Activated effector memory CD4-positive, alpha-beta T cell treated with anti-CD3 and anti-CD28 coated beads, Interleukin-2, amount 50 U/mL, for 16 hours (primary cell): ENCODE data around the gene VPS26A.
A peak's percentile ranks its signal among the peaks of the same experiment; 100 is the strongest.

Source experiments
- DNase-seq: peaks from one replicate; pipeline ENCODE4 v3.0.0-alpha.2; 2020

VPS26A gene

DNA sequence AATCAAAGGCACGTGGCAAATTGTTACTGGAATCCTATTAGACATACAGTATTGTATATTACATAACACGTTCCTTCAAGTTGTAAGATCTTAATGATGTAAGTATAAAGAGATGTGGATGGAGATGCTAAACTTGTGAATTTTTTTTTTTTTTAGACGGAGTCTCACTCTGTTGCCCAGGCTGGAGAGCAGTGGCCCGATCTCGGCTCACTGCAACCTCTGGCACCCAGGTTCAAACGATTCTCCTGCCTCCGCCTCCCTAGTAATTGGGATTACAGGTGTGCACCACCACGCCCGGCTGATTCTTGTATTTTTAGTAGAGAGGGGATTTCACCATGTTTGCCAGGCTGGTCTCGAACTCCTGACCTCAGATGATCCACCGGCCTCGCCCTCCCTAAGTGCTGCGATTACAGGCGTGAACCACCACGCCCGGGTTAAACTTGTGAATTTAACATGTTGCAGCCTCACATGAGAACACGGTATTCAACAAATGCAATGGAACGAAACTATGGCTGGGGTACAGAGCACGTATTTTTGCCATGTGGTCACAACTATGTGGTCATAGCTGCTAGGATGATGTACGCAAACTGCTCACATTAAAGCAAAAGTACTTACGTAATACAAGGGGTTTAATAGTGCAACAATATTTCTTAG, 55.2 kb downstream of the VPS26A start:
- peak; percentile 67 for DNase-seq

DNA sequence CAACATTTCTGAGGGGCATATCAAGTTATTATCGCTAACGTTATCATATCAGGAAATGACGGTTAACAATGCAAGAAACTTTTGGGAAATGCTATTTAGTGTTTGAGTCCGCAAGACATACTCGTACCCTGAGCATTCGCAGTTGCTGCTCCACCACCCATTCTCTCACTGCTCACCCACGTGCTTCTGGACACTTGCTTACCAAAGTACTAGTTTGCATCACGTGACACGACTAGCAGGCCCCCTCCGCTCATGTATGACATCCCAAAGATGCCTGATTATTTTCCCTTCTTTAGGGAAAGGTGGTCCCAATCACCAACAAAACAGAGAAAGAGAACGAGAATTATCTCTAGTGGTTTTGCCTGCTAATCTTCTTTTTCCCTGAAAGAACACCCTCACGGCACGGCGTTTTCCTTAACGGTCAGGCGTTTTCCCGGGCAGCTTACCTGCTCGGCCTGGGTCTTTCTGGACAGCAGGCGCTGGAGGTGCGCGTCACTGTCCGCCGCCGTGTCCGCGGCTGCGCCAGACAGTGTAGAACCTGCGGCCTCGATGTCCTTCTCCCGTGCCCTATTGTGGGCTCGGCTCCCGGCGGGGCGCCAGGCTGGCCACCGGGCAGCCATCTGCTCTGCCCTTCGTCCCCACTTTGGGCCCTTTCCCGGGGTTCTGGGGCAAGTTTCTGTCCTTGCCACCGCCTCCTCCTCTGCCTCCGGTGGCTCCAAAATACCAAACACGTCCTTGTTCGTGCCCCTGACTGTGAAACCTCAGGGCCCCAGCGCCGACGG, 56.0 kb downstream of the VPS26A start, which contains the start of gene SUPV3L1:
SUPV3L1 (plus strand) TSS at position 492 of the 782 bp plus-strand sequence; CDS start at position 550, 58 bp downstream.
- peak; percentile 94 for DNase-seq

DNA sequence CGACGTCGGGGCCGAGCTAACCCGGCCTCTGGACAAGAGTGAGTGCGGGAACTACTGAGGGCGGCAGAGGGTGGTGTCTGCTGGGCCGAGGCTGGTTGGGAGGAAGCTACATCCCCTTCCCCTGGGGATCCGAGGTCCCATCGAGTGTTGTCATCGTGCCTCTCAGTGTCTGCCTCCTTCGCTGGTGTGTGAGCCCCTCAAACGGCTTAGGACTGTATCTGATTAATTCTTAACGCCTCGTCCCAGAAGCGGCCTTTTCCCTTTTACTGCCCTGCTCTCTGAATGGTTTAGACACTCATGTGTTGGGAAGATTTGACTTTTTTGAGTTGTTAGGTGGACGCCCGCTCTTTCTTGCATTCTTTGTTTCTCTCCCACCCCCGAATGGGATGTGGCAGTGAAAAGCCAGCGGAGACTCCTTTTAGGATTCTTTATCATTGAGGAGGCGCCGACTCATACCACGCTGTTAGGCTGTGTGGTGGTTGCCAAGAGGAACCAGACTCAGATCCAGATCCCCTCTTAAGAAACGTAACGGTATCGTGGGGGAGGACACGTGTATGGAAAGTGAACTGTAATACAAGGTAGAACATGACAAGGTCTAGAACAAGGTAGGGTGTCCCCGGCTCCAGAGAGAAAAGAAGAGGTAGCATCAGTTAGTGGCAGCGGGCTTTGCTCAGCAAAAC, 56.7 kb downstream of the VPS26A start:
- DNase-seq, result no peak

DNA sequence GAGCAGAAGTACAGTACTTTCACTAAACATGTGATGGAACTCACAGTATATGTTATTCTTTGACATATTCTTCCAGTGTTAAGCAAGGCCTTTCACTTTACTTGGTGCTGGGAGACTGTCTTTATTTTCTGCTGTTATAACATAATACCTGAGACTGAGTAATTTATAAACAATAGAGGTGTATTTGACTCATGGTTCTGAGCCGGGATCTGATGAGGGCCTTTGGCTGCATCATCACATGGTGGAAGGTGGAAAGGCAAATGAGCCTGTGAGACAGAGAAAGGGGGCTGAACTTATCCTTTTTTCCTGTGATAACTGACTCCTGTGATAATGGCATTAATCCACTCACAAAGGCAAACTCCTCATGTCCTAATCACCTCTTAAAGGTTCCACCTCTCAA, 57.5 kb downstream of the VPS26A start:
- DNase-seq, result no peak

DNA sequence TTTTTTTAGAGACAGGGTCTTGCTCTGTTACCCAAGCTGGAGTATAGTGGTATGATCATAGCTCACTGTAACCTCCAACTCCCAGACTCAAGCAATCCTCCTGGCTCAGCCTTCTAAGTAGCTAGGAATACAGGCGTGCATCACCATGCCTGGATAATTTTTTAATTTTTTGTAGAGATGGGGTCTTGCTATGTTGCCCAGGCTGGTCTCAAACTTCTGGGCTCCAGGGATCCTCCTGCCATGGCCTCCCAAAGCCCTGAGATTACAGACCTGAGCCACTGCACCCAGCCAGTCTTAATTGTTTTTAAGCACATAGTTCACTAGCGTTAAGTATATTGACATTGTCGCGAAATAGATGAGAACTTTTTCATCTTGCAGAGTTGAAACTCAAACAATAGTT, 58.0 kb downstream of the VPS26A start:
- DNase-seq, result no peak

DNA sequence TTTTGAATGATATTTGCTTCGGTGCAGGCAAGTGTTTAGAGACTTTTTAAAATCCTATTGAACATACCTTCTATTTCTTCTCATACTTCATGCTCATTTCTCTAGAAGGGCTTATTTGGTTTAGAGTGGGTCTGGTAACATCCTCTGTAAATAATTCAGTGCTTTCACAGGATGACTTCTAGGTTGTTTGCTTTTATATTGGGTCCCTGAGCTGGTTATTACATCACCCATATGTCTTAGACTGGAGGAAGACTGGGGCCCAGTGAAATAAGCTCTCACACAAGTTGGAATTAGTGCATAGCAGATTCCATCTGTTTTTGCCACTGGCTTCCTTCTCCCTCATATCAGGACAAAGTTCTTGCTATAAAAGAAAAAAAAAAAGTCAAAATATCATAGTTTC, 62.5 kb downstream of the VPS26A start:
- no peak for DNase-seq

DNA sequence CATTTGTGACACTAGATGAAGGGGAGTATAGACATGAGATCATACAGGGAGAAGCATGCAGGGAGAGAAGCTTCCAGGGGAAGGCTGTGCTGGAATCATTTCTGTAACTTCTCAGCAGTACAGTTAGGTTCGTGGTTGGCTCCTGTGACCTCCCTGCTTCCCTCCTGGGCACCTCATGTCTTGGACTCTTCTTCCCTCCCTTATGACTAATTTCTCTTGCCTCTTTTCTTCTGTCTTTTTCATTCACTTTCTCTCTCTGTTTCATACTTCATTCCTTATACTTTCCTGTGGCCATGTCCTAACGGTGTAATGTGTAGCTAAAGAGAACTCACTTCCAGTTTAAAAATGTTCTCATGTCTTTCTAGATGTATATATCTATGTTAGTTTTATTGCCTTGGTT, 77.1 kb downstream of the VPS26A start:
- no peak for DNase-seq

DNA sequence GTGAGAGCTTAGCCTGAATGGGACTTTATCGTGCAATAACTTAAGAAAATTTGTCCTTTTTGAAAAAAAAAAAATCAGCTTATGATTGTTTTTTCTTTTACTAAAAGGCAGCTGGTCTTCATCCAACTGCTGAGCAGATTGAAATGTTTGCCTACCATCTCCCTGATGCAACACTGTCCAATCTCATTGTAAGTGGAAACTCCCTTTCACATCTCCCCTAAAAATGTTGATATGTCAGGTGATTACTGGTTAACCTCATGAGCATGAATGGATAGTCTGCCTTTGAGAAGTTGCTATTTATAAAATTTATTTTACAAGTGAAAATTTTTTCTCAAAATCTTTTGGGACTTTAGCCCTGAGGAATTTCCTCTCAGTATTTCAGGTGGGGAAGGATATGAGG, 78.4 kb downstream of the VPS26A start:
- no peak for DNase-seq

DNA sequence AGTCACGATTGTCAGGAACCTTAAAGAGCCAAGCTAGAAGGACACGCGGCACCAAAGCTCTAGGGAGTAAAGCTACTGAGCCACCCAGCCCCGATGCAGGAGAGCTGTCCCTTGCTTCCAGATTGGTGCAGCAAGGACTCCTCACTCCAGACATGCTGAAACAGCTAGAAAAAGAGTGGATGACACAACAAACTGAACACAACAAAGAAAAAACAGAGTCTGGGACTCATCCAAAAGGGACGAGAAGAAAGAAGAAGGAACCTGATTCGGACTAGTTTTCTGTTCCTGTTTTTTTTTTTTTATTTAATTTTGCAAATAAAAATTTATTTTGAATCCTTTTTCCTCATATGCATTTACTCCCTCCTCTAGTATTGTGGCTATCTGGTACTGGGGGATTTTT, 84.8 kb downstream of the VPS26A start:
- no peak for DNase-seq

DNA sequence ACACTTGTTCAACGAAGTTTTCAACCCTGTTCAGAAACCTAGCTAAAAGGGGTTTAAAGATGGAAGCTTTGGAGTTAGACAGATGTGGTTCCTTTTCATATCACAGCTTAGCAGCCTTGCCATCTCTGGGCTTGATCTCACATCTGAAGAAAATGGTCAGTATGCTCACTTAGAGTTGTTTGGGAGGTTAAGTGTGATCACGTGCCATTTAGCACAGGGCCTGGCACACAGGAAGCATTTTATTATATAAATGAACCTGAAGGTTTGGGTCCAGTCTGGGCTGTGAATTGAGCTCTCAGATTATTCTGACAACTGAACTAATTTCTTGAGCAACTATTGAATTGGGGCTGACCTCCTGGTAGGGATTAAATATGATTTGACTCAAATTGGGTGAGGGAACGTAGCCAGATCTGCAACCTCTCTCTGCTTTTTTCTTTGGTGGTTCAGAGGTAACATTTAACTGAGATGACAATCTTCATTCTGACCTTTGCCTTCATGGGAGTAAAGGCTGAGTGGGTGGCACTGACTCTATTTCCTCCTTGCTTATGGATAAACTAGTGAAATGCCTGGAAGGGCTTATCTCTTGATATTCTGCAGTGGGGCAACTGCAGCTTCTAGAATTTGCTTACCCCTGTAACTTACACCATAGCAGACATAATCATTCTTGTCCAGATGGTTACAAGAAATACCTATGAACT, 86.0 kb downstream of the VPS26A start:
- DNase-seq, result no peak

DNA sequence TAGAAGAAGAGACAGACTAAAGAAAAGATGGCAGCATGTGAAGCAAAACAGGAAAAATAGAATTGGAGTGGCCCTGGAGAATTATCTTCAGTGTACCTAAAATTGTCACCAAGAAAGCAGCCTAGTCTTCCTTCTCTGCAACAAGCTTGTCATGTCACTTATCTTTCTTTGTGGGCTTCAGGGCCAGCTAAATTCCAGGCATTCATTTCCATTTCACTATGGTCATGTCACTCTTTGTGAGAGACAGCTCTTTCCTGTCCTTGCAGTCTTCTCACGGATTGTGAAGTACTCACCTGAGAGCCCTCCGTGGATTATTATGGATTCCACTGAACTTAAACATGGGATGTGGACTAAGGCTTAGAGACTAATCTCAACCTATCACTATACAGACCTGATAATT, 87.1 kb downstream of the VPS26A start:
- no peak for DNase-seq

DNA sequence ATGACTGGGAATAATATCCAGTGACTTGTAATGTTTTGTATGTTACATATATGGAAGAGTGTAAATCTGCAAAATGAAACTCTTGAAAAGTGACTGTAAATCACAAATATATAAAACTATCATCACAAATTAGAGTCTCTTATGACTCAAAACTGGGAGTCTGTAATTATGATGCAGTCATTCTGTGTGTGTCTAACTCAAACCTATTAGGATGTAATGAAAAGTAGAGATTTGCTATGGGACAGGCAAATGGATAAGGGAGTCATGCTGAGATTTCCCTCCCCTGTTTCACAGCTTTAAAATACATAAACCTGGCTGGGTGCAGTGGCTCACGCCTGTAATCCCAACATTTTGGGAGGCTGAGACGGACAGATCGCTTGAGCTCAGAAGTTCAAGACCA, 87.5 kb downstream of the VPS26A start:
- DNase-seq, result no peak

DNA sequence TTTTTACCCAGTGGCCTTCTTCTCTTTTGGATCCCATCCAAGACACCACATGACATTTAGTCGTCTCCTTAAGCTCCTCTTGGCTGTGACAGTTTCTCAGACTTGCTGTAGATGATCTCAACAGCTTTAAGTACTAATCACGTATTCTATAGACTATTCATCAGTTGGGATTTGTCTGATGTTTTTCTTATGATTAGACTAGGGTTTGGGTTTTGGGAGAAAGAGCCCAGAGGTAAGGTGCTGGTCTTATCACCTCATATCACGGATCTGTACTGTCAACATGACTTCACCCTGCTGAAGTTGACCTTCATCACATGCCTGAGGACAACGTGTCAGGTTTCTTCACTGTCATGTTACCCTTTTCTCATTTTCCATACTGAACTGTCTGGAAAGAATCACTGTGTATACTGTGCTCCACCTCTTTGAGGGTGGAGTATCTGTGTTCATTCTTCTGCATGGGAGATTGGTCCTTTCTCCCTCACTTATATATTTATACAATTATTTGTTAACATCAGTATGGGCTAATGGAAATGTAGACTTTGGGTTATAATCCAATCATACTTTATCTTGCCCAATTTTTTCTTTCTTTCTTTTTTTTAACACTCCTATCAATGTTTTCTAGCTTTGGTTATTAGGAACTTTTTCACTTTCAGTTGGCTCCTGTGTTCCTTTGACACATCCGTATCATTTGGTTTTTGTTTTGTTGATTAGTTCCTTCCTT, 89.8 kb downstream of the VPS26A start:
- no peak for DNase-seq

DNA sequence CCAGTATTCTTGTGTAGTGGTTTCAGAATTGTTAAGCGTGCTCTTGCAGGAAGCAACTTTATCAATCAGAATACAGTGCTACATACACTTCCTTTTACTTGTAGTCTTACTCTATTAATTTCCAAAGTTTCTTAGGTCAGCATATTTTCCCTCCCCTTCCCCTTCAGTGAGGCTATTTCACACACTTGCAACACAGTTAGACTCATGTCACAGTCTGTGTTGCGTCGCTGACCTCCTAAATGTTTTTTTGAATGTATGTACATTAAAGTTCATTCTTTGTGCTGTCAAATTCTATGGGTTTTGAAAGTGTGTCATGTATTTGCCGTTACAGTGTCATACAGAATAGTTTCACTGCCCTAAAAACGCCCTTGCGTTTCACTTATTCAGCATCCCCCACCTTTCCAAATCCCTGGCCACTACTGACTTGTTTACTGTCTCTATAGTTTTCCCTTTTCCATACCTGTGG, 90.7 kb downstream of the VPS26A start:
- no peak for DNase-seq

DNA sequence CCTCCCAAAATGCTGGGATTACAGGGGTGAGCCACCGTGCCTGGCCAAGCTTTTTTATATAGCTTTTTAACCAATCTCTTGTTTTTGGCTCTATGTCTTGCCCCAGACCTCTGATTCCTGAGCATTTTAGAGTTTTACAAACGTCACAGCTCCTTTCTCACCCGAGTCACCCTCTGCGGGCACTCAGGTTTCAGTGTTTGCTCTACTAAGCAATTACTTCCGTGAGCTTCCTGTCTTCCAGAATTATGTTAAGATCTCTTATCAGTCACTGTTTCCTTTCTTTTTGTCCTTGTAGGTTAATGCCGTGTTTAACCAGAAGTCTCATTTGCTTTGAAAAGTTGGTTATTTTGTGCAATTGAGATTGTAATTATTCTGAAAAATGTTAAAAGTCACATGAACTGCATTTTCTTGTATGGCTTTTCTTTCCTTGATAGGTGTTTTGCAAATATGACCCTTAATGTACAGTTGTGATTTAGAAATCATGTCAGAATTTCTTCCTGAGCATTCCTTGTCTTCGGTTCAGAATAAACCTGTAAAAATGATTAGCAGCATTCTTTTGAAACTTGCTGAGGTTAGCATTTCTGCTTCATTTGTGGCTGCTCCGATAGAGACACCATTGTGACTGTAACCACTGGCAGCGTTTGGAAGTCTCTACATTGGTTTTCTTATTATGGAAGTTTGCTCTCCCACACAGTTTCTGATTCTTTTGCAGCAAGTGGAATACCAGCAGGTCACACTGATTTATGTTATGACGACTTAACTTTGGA, 91.6 kb downstream of the VPS26A start:
- DNase-seq, result no peak

DNA sequence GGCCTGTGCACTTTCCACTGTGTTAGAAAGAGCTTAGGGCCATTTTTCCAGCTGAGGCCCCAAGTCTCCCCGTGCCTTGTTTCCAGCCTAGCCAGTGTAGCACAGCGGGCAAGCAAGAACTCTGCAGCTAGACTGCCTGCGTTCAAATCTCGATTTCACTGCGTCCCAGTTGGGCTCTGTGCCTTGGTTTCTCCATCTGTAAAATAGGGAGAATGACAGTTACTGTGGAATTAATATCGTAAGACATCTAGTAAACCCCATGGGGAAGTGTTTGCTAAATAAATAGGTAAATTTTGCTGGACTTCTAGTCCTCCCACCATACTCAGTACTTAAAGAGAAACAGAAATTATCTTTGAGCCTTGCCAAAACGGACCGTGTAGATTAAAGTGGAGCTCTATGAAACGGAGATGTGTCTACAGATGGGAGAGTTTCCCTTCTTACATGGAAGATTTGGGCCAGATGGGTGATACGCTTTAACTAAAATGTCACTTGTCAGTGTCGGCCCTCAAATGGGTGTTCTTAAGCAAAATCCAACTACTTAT, 92.7 kb downstream of the VPS26A start:
- no peak for DNase-seq

DNA sequence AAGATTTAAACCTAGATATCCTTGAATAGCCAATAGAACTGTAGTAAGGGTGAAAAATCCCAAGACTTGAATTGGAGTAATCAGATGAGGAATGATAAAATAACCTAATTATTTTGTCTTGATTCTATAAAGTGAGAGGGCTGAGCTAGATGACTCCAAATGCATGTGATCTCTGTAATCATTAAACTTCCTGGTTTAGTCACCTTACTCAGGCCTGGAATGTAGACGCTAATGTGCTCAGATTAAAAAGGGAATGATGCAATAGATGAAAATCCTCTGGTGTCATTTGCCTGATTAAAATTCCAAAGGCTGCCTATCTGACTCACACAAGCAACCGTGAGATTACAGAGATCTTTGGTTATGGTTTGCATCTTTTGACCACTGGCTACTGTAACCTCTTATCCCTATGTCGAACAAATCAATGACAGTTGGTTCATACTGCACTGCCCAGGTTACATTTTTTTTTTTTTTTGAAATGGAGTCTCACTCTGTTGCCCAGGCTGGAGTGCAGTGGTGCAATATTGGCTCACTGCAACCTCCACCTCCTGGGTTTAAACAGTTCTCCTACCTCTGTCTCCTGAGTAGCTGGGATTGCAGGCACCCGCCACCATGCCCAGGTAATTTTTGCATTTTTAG, 93.3 kb downstream of the VPS26A start:
- DNase-seq, result no peak

DNA sequence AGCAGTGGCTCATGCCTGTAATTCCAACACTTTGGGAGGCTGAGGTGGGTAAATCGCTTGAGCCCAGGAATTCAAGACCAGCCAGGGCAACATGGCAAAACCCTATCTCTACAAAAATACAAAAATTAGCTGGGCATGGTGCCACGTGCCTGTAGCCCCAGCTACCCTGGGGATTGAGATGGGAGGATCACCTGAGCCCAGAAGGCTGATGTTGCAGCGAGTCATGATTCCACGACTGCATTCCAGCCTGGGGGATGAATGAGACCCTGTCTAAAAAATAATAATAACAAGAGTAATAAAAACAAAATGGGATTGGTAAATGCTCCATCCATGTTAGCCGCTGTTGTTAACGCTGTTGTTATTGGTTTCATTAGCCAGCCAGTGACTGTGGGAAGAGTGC, 94.9 kb downstream of the VPS26A start:
- no peak for DNase-seq

DNA sequence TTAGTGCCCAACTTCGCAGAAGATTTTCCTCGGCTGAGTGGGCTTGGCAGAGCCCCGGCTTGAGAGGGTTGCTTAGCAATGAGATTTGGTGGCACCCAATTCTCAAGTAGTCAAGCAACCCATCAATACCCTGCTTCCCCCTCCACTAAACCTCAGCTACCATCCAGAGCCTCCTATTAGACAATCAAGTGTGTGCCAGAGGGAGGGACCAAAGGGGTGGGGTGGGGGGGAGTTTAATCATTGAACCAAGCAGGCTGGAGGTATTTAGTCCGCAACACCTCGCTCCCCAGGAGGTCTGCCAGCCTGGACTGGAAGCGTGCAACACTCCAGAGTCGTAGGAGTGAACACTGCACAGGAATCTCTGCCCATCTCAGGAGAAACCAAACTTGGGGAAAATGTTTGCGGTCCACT, 96.1 kb downstream of the VPS26A start, which contains the start of gene HKDC1:
HKDC1 (plus strand) TSS at position 292 of the 411 bp plus-strand sequence; CDS start at position 396, 104 bp downstream.
- DNase-seq, result no peak

DNA sequence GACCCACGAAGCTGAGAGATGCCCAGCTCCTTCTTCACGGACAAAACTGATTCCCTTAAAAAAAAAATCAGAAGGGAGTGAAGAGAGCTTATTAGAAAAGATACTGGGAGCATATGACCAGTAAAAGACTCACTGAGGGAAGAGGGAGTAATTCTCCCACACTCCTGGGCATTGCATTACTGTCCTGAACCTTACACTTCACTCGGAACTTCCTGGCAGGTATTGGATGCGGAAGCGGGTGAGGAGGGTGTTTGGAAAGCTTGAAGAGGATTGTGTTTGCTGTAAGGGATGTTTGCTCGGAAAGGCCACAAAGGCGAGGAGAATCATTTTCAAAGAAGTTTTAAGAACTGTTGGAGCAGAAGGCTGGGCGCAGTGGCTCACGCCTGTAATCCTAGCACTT, 96.5 kb downstream of the VPS26A start:
- no peak for DNase-seq
